GM12874 (cell line): ENCODE data around the gene RABEP2.

Experiments used
- CTCF ChIP-seq: IDR thresholded peaks from 2 replicates; pipeline ENCODE4 v1.5.1; 2011; ENCODE audit warnings: low read depth, mild to moderate bottlenecking, control low read depth, low read length, moderate library complexity; ENCODE audit not compliant: insufficient read depth

The RABEP2 gene

GRCh38 chr16:28924762-28925385 lies at the start of gene RABEP2:
RABEP2 (minus strand) TSS chr16:28925238; CDS start chr16:28925163, 75 bp downstream.
- no peak for TF ChIP-seq CTCF

GRCh38 chr16:28974437-28975157 lies 49.6 kb upstream of the RABEP2 start, which contains the start of gene SPNS1:
SPNS1 (plus strand) TSS chr16:28974778; CDS start chr16:28975152, 374 bp downstream.
- TF ChIP-seq CTCF = no peak

GRCh38 chr16:28974007-28974436 lies 49.0 kb upstream of the RABEP2 start:
- TF ChIP-seq CTCF = peak; percentile 59

- no peak for TF ChIP-seq CTCF
These were observed 42.1 kb upstream of the RABEP2 start for GRCh38 chr16:28967156-28967555.

GRCh38 chr16:28964496-28964895 lies 39.5 kb upstream of the RABEP2 start:
- TF ChIP-seq CTCF = no peak

- TF ChIP-seq CTCF = no peak
These were observed 39.0 kb upstream of the RABEP2 start for GRCh38 chr16:28964072-28964471.

GRCh38 chr16:28958836-28959235 lies 33.8 kb upstream of the RABEP2 start:
- no peak for TF ChIP-seq CTCF
